ENCODE data around the gene HECW1.
"Not testable (repeated sequence)": the region's sequence is repeated elsewhere in the genome, so short reads cannot be mapped to it uniquely, and the experiment has no call there.

The HECW1 gene

GRCh38 chr7:43467846-43468245 is 355.4 kb downstream of the HECW1 start:
- no peak for DNase-seq (ENCODE audit: low spot score)

GRCh38 chr7:43469051-43469450 is 356.6 kb downstream of the HECW1 start:
- DNase-seq (ENCODE audit: low spot score), result no peak

DNA sequence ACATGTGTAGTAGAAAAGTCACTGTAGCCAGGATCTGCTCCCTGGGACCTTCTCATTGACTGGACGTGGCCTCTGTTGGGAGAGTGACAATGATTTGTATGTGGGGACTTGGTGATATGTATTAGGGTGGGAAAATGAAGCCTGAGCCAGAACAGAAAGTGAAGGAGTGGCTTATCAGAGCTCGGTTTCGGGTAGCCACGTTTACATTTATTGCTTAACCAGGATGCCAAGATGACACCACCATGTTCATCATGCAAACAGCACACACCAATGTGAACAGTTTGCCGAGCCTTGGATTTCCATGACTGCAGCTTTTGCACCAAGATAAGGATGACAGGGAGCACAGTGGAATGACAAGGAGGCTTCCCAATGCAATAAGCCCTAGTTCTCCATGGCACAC is 357.7 kb downstream of the HECW1 start:
- DNase-seq (ENCODE audit: low spot score), result no peak

GRCh38 chr7:43475983-43476382 is 363.5 kb downstream of the HECW1 start:
- DNase-seq (ENCODE audit: low spot score), result no peak

DNA sequence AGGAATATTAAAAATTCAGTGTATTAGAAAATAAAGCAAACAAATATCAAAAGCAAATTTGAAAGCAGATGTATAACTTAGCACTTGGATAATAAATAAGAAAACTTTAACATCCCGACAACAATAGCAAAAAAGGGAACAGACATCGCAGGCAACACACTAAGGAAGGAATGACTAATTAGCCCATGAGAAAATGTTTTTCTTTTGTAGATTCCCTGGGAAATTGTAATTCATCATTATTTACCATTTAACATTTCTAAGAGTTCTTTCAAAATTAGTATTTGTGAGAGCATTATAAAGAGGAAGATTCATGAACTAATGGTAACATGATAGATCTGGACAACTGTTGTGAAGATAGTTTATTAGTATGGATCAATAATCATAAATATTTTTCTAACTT is 364.4 kb downstream of the HECW1 start:
- no peak for DNase-seq (ENCODE audit: low spot score)

DNA sequence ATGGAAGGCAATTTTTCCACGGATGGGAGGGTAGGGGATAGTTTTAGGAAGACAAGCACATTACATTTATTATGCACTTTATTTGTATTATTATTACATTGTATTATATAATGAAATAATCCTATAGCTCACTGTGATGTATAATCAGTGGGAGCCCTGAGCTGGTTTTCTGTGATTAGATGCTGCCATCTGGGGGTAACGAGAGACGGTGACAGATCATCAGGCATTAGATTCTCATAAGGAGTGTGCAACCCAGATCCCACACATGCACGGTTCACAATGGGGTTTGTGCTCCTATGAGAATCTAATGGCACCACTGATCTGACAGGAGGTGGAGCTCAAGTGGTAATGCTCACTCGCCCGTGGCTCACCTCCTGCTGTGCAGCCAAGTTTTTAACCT is 366.6 kb downstream of the HECW1 start:
- peak; percentile 46 for DNase-seq (ENCODE audit: low spot score)

DNA sequence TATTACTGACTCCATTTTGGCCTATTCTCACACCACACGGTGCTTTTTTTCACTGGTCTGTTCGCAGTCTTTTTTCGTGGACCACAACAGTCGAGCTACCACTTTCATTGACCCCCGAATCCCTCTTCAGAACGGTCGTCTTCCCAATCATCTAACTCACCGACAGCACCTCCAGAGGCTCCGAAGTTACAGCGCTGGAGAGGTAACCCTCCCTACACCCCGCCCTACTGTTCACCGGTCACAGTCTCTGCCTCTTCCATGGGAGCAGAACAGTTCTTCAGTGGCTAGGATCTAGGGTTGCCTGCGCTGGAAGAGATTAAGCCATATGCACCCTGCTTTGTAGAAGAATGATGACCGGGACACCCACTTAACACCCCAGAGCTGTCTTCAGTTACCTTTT is 367.1 kb downstream of the HECW1 start:
- no peak for DNase-seq (ENCODE audit: low spot score)

GRCh38 chr7:43480581-43480980 is 368.1 kb downstream of the HECW1 start:
- DNase-seq (ENCODE audit: low spot score), result no peak

- no peak for DNase-seq (ENCODE audit: low spot score)
These were observed 369.6 kb downstream of the HECW1 start for GRCh38 chr7:43481902-43482678.

GRCh38 chr7:43482679-43483252 is 370.3 kb downstream of the HECW1 start:
- no peak for DNase-seq (ENCODE audit: low spot score)

DNA sequence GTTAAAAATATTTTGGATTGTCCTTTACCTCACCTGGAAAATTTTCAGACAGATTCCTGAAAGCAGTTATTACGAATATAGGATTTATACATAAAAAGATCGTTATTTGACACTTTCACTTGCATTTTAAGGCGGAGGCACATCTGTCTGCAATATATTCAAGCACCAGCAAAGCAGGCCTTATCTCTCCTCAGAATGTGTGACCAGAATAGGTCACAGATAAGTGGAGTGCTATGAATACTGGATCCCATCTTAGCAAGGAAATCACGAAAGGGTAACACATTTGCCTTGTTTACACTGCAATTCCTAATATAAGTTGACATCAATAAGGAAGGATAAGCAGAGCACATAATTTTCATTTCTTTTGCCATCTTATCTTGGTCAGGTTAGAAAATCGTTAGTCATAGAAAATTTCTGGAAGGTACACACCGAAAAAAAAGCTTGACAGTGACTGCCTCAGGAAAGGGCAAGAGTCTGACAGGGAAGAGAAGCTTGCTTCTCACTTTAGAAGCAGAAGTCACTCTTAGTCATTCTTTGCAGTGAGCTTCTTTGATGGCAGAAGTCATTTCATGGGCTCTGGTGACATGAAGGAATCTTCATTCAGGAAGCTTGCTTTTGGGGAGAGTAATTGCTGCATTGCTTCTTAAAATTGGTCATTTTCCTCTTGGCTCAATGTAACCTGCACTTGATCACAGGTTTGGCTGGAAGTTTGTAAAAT is 372.4 kb downstream of the HECW1 start:
- no peak for DNase-seq (ENCODE audit: low spot score)

- no peak for DNase-seq (ENCODE audit: low spot score)
These were observed 373.1 kb downstream of the HECW1 start for GRCh38 chr7:43485580-43485979.

GRCh38 chr7:43486008-43486407 is 373.6 kb downstream of the HECW1 start:
- DNase-seq (ENCODE audit: low spot score), result not testable (repeated sequence)

DNA sequence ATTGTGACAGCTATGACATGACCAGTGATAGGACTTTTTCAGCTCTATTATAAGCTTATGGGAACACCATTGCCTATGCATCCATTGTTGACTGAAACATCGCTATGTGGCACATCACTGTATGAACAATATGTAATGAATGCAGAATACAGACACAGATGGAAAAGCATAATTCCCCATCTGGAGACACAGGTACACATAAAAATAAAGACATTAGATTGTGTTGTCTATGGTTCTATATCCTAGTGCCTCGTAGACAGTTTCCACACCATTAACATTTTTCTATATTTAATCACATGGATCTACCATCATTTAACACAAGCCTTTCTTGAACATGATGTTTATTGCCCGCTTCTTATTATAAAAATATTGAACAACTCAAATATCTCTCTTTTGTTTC is 374.2 kb downstream of the HECW1 start:
- DNase-seq (ENCODE audit: low spot score), result no peak

DNA sequence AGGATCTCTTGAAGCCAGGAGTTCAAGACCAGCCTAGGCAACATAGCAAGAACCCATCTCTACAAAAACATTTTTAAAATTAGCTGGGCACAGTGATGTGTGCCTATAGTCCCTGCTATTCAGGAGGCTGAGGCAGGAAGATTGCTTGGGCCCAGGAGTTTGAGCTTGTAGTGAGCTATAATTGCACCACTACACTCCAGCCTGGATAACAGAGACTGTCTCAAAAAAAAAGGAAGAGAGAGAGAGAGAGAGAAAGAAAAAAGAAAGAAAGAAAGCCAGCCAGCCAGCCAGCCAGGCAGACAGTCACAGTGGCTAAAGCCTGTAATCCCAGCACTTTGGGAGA is 375.3 kb downstream of the HECW1 start:
- DNase-seq (ENCODE audit: low spot score), result no peak

DNA sequence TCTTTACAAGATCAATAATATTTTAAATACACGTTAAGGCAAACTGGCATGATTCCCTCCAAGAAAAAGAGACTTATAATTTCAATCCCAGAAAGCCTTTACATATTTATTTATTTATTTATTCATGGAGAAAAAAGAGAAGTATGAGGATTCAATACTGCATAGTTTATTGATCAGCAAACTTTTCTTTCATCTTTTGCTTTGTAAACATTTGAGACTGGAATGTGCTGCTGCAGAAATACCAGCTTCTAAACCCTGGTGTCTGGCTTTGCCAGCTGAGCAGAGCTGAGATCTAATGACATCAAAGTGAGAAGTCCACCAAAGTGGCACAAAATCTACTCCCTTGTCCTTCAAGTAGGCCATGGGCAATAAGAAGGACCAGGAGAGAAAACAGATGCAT is 376.8 kb downstream of the HECW1 start:
- DNase-seq (ENCODE audit: low spot score), result no peak

GRCh38 chr7:43490016-43490415 is 377.6 kb downstream of the HECW1 start:
- no peak for DNase-seq (ENCODE audit: low spot score)

DNA sequence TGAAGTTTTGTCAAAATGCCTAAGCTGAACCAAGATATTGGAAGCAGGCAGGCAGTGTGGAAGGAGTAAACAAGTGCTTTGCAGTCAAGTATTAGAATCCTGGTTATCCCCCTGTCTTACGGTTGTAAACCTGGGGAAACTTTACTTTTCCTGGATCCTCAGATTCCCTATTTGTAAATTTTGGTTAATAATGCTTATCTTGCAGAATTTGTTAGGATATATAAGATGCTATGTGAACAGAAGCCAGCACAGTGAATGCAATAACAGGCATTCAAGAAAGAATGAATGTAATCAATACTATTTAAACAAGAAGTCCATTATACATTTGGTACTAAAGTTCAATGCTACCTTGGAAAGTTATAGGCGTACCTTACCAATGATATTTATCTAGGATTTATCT is 378.7 kb downstream of the HECW1 start:
- no peak for DNase-seq (ENCODE audit: low spot score)

- no peak for DNase-seq (ENCODE audit: low spot score)
These were observed 379.5 kb downstream of the HECW1 start for GRCh38 chr7:43491984-43492383.

DNA sequence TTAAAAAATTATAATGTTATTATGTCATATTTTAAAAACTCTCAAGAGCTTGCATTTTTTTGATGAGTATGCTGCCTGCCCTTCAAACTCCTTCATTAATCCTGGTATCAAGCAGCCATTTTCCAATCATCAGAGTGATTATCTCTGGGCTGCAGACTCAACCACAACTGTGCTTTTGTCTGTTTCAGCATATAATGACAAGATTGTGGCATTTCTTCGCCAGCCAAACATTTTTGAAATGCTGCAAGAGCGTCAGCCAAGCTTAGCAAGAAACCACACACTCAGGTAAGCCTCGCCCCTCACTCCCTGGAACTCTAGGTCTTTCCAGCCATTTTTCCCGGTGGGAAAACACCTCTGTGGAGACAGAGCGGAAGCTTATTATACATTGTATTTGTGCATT is 380.4 kb downstream of the HECW1 start:
- no peak for DNase-seq (ENCODE audit: low spot score)

DNA sequence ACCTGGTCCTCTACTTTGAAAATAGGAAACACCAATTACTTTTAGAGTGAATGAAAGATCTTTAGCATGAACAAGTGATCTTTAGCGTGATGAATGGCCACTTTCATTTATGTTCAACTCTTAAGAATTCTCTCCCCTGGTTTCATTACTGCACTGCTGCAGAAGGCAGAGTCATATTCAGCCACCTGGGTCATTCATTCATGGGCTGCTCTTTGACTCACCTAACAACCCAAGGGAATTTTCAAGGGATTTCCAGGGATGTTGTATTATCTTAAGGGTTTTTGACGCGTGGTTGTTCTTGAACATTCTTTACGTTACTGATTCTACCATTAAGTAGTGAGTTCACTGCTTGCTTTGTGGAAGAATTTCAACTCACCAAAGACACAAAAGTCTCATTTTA is 383.1 kb downstream of the HECW1 start:
- no peak for DNase-seq (ENCODE audit: low spot score)

- DNase-seq (ENCODE audit: low spot score), result no peak
These were observed 384.1 kb downstream of the HECW1 start for GRCh38 chr7:43496596-43496995.

GRCh38 chr7:43501870-43502269 is 389.4 kb downstream of the HECW1 start:
- DNase-seq (ENCODE audit: low spot score), result no peak

GRCh38 chr7:43502941-43503340 is 390.5 kb downstream of the HECW1 start:
- DNase-seq (ENCODE audit: low spot score), result no peak
